Fibroblast of the aortic adventitia (primary cell): Measurements from ENCODE around the gene SLAMF6. TPM values are rescaled to one million over a fixed set of nuclear protein-coding genes. Genes with fewer than 3 reads are reported as not detected.

Source experiments
- DNase-seq: peaks from one replicate; pipeline ENCODE4 v3.0.0-alpha.2; 2010; ENCODE audit warnings: low read depth
- H3K4me3 ChIP-seq: 2 replicates; pipeline ENCODE4 v1.5.1; 2011; ENCODE audit warnings: low read depth, mild to moderate bottlenecking, control low read depth, low read length, moderate library complexity
- CTCF ChIP-seq: IDR thresholded peaks from 2 replicates; pipeline ENCODE4 v1.5.1; 2011; ENCODE audit warnings: mild to moderate bottlenecking, low read length, control low read depth, inconsistent platforms; ENCODE audit not compliant: insufficient read depth
- total RNA-seq: library from RNA; depleted of rRNA; stranded (reverse); fragments of >200 nt; gene quantifications from 2 replicates; pipeline ENCODE4 v1.2.3, GENCODE V29; 2012; ENCODE audit warnings: low replicate concordance

SLAMF6 gene
- total RNA-seq, 1 donor = not detected

- TF ChIP-seq CTCF = no peak
- no peak for DNase-seq
- H3K4me3 ChIP-seq = no peak overlapping the region
These were observed 27.5 kb upstream of the SLAMF6 start for GRCh38 chr1:160550572-160551034.

GRCh38 chr1:160549665-160550006 is 26.6 kb upstream of the SLAMF6 start:
- no peak for TF ChIP-seq CTCF
- DNase-seq = no peak

GRCh38 chr1:160548960-160549664 is 26.1 kb upstream of the SLAMF6 start:
- no peak overlapping the region for H3K4me3 ChIP-seq
- no peak for DNase-seq
- TF ChIP-seq CTCF = no peak

More at GRCh38 chr1:160549665-160550006, 26.6 kb upstream of the SLAMF6 start:
- H3K4me3 ChIP-seq = no peak overlapping the region

- H3K4me3 ChIP-seq = no peak overlapping the region
- no peak for TF ChIP-seq CTCF
- no peak for DNase-seq
These were observed 25.1 kb upstream of the SLAMF6 start for GRCh38 chr1:160548183-160548582.

GRCh38 chr1:160547422-160547821 is 24.4 kb upstream of the SLAMF6 start:
- H3K4me3 ChIP-seq = no peak overlapping the region
- no peak for TF ChIP-seq CTCF
- DNase-seq = no peak

GRCh38 chr1:160546942-160547341 is 23.9 kb upstream of the SLAMF6 start:
- TF ChIP-seq CTCF = no peak
- DNase-seq = no peak
- no peak overlapping the region for H3K4me3 ChIP-seq

- no peak overlapping the region for H3K4me3 ChIP-seq
- DNase-seq = peak; percentile 5
- peak; percentile 32 for TF ChIP-seq CTCF
These were observed 21.6 kb upstream of the SLAMF6 start for GRCh38 chr1:160544647-160545046.
